HG02759 (cell line): ENCODE data around the gene GABRR3.
A peak's percentile ranks its signal among the peaks of the same experiment; 100 is the strongest.

Experiments used
- ATAC-seq: cut with Tn5 transposase; IDR thresholded peaks from one replicate; pipeline ENCODE4 v1.9.1; 2021; ENCODE audit warnings: mild to moderate bottlenecking, moderate library complexity; ENCODE audit not compliant: unreplicated experiment

The GABRR3 gene

DNA sequence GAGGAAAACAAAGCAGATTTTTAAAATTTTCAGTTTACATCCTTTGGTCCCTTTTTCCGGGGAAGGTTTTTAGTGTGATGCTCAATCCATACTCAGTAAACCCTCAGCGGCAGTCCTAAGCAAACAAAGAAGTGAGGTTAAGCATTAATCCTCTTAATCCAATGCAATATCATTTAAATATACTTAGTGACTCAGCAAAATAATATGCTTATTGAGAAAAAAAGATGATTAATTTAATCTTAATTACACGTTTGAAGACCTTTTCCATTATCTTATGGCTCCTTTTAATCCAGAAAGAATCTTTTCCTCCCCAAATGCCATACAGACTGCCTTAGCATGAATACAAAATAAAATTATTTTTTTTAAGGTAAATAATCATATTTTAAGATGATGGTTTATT is at the start of gene GABRR3:
GABRR3 (minus strand) TSS at position 108 of the 400 bp plus-strand sequence. CDS start 328 bp downstream, outside the sequence.
- no peak for ATAC-seq

DNA sequence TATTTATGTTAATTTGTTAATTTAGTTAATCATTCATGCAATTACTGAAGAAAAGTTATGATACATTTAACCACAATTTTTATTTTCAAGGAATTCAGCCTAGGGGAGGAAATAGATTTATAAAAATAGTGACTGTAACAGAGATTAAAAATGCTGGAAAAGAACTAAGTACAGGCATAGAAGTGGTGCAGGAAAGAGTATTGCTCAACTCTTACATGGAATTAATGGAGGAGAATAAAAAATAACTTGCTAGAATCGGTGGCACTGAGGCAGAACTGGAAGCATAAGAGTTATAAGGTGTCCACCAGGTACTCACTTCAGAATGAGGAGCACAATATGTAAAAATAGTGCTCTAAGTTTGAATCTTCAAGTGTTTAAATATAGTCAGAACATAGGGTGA is 38.4 kb upstream of the GABRR3 start:
- ATAC-seq, result no peak

DNA sequence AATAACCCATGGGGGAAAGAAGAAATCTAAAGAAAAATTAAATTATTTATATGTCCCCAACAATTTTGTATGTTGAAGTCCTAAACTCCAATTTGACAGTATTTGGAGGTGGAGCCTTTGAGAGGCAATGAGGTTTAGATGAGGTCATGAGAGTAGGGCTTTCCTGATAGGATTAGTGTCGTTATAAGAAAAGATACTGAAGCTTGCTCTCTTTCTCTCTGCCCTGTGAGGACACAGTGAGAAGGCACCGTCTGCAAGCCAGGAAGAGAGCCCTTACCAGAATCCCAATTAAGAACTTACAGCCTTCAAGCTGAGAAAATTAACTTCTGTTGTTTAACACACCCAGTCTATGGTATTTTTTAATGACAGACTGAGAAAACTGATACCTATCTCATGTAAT is 35.7 kb upstream of the GABRR3 start:
- ATAC-seq, result no peak

DNA sequence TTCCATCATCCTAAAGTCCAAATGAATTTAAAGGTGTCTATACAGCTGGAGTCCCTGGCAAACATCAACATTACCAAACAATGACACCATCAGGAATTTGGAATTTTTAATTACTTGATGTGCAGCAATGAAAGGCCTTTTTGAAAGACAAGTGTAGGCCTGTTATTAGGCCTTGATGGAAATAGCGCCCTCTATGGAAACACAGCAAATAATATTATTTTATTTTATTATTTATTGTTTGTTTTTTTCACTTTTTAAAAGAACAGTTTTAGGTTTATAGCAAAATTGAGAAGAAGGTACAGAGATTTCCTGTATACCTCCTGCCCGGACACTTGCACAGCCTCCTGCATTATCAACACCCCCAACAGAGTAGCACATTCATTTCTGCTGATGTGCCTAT is 33.7 kb upstream of the GABRR3 start:
- ATAC-seq, result no peak

DNA sequence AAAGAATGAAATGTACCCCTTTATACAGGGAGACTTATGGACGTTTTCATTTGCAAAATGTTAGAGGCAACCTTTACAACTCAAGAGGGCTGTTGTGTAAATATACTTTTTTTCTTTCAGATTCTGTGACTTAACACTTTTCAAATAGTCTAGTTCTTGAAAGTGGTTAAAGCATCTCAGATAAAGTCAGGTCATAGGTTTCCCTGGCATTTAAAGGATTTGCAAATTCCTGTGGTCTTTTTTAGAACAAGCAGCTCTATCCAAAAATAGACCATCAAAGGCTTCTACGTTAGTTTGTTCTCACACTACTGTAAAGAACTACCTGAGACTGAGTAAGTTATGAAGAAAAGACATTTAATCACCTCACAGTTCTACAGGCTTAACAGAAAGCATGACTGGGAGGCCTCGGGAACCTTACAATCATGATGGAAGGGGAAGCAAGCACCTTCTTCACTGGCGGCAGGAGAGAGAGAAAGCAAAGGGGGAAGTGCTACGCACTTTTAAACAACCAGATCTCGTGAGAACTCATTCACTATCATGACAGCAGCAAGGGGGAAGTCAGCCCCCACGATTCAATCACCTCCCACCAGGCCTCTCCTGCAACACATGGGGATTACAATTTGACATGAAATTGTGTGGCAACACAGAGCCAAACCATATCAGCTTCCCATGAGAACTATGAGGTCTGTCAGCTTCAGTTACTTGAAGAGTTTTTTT is 23.3 kb upstream of the GABRR3 start:
- ATAC-seq, result no peak

DNA sequence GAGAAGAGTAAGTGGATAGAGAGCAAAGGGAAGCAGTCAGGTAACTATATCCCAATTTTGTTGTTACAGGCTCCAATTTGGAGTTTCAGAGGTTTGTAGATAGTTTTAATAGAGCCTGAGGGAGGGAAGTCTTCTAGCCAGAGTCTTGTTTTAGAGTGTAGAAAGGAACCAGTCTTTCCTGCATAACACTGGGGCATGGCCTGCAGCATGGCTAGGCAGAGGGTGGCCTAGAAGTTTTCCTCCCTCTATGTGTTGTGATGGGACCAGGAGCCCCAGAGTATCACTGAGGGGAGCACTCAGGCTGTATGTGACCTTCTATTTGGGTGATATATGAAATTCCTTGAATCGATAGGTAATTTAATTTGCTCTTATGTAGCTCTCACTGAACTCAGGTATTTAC is 22.5 kb upstream of the GABRR3 start:
- ATAC-seq, result no peak

DNA sequence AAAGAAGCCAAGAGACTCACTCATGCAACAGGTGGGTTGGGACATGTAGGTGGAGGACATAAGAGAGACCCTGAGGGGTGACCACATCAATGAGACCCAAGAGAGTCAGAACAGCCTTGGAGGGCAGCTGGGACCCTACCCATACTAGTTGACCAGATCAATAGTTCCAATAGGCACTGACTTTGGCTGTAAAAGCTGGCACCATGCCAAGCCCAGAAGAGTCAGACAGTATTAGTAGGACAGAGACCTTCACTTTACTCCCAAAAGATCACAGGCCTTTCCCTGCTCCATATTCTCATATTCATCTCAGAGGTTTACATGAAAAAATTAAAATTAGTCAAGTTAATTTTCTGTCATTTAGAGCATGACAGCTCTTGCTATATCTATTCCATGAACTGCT is 20.9 kb upstream of the GABRR3 start:
- ATAC-seq, result no peak

DNA sequence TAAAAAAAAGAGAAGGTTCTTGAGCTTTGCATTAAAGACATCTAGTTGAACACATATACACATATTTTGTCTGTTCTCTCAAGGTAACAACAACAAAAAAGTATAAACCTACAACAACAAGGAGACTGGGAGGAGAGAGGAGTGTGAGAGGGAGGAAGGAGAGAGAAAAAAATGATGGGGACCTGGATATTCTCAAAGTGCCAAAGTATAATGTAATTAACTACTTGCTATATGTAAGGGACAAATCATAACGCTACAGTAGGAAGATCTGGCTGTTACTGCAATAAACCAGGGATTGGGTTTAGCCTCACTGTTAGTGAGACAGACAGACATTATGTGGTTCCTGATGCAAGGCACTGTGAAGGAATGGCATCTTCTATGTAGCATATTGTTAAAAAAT is 14.2 kb upstream of the GABRR3 start:
- ATAC-seq, result no peak

DNA sequence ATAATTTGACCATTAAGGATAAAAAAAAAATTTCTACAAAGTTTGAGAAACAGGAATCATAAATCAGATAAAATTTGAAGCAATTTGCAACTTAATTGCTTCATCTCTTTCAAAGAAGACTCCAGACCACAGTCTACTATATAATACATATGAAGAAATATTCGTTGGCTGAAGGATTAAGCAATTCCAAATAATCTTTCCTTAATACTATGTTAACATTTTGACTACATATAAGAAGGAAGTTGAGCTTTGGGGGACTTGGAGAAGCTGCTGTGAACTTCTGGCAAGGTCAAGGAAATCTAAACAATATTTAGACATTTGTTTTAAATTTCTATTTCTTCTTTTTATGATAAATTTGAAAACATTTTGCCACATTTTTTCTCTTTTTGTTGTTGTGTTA is 13.5 kb upstream of the GABRR3 start:
- no peak for ATAC-seq

DNA sequence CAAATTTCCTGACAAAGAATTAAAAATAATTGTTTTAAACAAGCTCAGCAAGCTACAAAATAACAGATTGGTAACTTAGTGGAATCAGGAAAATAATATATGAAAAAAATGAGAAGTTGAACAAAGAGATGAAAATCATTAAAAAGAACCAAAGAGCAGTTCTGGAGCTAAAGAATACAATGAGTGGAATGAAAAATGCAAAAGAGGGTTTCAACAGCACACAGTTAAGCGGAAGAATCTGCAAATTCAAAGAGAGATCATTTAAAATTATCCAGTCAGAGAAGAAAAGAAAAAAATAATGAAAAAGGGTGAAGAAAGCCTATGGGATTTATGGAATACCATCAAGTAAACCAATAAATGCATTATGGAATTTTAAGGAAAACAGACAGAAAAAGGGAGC is 6.2 kb upstream of the GABRR3 start:
- ATAC-seq, result no peak

DNA sequence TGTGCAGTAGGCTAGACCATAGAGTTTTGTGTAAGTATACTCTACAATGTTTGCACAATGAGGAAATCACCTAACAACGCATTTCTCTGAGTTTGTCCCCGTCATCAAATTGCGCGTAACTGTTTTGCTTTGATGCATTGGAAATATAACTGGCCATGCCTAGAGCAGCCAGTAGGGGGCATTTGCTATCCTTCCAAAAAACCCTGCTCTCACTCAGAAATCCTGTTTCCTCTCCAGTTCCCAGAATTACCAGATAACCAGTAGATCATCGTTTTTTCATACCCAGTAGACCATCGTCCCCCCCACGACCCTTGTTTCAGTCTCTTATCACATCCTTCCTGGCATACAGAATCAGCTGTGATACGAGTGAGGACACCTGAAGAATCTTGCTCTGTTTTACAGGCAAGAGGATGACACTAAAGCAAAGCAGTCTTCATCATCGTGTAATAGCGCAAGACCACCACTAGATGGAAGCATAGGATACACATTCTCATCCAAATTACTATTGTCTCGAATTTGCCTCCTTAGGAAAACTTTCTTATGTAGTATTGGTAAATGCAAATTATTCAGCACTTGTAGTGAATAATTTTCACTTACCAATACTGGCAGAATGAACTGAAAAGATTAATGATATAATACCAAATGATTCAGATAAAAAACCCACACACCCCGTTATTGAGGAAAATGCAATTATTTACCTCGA is 4.4 kb upstream of the GABRR3 start:
- ATAC-seq, result peak; percentile 97

DNA sequence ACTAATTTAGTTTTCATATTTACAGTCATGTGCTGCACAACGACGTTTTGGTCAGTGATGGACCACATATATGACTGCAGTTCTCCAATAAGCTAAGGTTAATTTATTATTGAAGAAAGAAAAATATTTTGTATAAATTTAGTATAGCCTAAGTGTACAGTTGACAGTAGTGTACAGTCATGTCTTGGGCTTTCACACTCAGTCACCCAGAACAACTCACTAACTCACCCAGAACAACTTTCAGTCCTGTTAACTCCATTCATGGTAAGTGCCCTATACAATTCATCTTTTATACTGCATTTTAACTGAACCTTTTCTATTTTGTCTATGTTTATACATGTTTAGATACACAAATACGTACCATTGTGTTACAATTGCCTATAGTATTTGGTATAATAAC is 3.8 kb upstream of the GABRR3 start:
- peak; percentile 22 for ATAC-seq

DNA sequence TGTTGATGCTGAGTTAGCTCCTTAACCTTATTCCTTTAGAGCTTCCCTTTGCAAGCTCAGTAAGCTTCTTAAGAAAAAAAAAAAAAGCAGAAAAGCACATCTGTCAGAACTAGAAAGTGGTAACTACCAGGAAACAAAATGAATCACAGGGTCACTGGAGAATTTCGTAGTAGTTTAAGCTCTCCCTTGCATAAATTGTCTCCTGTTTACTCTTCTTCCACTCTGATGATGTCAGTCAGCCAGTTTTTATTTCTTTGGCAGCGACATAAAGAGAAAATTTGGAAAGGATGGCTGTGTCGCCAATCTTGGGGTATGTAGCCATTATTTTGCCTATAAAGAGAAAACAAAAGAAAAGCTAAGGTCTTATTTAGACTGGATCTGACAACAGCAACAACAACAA is 3.2 kb upstream of the GABRR3 start:
- no peak for ATAC-seq

DNA sequence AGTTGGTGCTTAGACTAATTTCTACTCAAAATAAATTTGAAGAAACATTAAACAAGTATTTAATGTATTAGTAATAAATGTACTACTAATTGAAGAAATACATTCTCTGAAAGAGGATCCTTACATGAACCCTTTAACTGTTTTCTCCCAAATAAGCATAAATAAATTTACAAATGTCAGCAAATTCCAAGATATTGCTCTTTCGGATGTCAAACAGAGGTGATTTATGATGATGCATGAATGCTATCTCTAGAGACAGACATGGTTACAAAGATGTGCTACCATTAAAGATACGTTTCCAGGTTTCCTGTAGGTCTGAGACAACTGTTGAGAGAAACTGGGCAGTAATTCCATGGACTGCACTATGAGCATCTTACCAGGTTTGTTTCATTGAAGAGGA is 629 bp downstream of the GABRR3 start:
- no peak for ATAC-seq

DNA sequence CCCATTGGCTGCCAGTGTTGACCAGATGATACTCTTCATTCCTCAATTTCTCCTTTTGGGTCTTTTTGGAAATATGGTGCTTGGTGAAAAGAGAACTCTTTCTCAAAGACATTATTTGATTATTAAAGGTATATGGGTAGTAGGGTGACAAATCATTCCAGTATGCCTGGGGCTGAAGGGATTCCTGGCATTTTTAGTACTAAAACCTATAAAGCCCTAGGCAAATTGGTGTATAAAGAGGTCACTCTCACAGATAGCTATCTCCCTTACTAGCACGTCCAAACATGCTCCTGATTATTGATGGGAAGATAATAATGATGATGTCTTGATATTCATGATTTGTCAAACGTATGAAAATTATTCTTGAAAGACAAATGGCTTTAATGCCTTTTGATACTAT is 1.1 kb downstream of the GABRR3 start:
- no peak for ATAC-seq

DNA sequence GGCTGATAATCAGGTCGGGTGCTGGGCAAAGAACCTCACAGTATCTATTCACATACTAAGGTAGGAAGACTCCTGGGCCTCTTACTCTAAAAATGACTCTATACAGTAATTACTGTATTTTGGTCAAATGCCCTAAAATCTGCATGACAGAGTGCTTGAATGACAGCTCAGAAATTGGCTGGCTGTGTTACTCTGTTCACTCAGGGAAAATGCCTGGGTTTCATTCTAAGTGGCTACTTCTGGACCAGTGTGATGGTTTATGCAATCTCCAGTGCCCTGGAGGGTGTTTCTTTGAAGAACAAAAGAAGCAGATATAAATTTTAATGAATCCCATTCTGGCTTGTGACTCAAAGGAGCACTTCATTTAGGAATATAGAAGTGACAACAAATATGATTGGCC is 2.2 kb downstream of the GABRR3 start:
- no peak for ATAC-seq

DNA sequence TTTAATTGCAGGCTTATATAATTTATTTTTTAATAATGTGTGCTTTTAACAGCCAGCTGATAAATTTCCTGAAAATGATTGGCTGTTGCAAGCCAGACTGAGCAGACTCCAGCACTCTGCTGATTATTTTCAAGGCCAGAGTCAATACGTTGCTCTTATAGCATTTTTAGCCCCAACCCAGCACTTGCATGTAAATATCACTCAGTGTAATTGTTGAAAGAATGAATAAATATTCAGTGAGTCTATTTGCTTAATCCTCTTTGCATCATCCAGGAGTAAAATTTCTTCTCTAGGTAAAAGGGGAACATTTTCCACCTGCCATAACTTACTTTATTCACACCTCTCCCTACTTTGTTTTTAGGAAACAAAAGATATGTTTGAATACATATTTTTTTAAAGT is 2.9 kb downstream of the GABRR3 start:
- ATAC-seq, result no peak

DNA sequence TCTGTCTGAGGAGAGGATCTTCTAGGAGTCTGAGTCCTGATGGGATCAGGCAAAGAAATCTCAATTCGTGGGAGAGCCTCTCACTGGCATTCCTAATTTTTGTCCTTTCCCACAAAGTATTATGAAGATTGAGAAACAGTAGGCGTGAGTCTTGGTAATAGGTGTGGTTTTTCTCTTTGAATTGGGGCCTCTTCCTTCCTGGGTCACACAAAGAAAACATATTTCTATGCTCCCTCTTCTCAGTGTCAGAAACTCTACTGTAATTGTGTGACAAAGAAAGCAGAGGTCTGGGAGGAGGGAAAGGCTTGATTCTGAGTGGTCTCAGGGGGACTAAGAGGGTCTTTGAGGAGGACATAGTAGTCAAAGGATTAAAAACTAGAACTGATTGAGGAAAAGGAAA is 6.0 kb downstream of the GABRR3 start:
- ATAC-seq, result no peak

DNA sequence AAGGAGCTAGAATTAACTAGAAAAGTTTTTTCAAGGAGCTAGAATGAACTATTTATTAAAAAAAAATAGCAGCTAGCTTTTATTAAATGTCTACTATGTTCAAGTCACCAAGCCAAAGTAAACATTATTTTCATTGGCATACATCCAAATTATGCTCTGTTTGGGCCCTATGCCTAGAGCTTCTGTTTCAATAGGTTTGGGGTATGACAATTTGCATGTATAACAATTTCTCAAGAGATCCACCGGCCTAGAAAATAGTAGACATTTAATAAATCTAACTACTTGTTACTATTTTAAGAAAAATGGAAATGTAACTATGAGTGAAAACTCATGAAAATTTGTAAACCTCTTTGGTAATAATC is 8.0 kb downstream of the GABRR3 start:
- peak; percentile 38 for ATAC-seq

DNA sequence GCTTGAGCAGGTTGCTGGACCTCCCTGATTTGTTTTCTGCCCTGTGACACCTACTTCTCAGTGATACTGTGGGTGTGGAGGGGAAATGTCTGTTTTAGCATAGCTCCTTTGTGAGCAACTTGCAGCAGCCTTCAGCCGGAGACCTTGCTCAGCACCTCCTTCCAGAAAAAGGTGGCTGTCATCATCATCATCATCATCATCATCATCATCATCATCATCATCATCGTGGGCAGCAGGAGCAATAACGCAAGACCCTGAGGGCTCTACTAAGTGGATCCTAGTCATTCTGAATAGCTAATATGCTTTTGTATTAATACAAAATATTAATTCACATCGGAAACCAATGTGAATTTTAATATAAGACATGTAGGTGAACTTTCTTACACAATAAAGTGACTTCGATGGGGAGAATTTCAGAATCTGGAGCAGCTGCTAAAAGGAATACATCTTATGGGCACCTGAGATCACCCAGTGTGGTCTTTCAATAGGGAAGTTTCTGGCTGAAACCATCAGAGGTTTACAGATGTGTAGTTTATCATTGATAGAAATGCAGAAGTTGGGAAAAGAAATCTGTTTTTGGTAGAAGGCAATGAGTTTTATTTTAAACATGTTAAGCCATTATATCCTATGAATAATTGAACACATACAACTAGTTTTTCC is 8.6 kb downstream of the GABRR3 start:
- peak; percentile 64 for ATAC-seq

DNA sequence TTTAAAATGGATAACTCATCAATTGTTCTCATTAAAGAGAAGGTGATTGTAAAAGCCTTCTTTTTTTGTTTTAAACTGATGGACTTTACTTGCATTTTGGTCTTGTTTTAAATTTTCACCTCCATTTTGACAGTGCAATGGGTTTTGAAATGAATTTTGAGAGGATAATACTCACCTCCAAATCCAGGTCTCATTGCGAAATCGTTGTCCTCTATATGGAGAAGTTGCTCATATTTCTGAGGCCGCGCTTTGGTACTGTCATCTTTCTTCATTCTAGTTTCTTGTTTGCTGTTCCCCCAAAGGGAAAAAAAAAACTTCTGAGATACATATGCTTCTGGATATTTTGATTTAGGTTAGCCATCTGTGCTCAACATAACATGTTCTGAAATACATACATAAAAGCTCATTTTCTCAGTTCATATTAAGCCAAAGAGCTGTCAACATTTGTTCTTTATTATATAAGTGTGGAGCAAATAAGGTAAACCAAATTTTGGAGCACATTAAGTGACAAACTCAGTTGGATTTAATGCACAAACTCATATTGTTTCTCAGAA is 9.6 kb downstream of the GABRR3 start:
- no peak for ATAC-seq
